DMS114 treated with DMSO at 0.1 percent for 48 hours (cell line): ENCODE results near the gene NAGA.

Experiments
- DNase-seq: peaks from one replicate; lab custom pipeline; 2025; ENCODE audit not compliant: unreplicated experiment; lab: John Stamatoyannopoulos, UW

Gene NAGA

DNA sequence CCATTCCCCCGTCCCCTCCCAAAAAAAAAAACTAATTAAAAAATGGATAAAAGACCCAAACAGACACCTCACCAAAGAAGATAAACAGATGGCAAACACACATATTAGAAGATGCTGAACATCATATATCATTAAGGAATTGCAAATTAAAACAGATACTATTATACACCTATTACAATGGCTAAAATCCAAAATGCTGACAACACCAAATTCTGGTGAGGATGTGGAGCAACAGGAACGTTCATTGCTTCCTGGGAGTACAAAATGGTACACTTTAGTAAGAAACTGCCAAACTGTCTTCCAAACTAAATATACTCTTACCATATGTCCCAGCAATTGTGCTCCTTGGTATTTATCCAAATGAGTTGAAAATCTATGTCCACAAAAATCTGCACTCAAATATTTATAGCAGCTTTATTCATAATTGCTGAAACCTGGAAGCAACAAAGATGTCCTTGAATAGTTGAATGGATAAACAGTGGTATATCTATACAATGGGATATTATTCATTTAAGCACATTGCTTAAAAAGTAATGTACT, 19.9 kb downstream of the NAGA start:
- no peak for DNase-seq

- no peak for DNase-seq
These were observed 28.8 kb downstream of the NAGA start for GRCh38 chr22:42041784-42042183.

DNA sequence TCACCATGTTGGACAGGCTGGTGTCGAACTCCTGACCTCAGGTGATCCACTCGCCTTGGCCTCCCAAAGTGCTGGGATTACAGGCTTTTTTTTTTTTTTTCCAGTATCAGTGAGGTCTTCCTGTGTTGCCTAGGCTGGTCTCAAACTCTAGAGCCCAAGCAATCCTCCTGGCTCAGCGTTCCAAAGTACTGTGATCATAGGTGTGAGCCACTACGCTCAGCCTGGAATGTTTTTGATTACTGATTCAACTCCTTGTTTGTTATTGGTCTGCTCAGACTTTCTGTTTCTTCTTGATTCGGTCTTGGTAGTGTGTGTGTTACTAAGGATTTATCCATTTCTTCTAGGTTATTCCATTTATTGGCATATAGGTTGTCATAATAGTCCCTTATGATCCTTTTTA, 31.3 kb downstream of the NAGA start:
- no peak for DNase-seq

DNA sequence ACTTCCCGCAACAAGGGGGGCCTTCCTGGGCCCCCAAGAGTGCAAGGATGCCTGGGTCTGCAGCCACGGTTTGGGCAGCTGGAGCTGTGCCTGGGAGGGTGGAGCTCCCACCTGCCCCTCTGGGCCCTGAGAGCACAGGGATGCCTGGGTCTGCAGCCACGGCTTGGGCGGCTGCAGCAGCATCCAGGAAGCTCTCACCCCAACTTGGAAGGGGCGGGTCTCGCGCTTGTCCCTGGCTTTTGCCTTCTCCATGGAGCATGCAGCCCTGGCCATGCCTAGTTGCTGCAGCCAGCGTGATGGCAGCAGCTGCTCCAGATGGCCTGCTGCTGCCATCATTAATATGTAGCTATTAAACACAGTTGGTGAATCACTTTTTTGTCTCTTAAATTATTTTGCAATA, 35.4 kb downstream of the NAGA start:
- no peak for DNase-seq

- no peak for DNase-seq
These were observed 37.1 kb downstream of the NAGA start for GRCh38 chr22:42033263-42034181.

GRCh38 chr22:42026705-42027104, 43.9 kb downstream of the NAGA start:
- DNase-seq = no peak

- DNase-seq = no peak
These were observed 45.2 kb downstream of the NAGA start for GRCh38 chr22:42025421-42025820.

- DNase-seq = no peak
These were observed 48.3 kb downstream of the NAGA start for GRCh38 chr22:42022162-42022847.

GRCh38 chr22:42021571-42021970, 49.0 kb downstream of the NAGA start:
- DNase-seq = no peak

DNA sequence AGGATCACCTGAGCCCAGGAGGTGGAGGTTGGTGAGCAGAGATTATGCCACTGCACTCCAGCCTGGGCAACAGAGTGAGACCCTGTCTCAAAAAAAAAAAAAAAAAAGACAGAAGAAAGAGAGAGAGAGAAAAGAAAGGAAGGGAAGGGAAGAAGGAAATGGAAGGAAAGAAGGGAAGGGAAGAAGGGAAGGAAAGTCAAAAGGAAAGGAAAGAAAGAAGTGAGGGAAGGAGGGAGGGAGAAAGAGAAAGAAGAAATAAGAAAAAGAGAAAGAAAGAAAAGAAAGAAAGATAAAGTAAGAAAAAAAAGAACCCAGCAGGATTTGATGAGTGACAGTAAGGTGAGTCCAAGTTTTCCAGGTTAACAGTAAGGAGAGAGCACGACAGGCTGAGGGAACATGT, 52.4 kb downstream of the NAGA start:
- DNase-seq = no peak

DNA sequence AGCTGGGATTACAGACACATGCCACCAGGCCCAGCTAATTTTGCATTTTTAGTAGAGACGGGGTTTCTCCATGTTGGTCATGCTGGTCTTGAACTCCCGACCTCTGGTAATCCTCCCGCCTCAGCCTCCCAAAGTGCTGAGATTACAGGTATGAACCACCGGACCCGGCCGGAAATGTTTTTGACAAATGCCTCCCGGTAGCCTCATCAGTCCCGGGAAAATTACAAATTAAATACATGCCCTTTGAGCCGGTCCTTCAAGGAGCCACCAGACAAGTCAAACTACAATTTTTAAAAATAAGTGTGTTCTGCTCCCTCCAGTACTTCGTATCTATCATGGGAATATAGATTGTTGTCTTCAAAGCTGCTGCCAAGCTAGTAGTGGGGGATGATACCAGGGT, 54.5 kb downstream of the NAGA start:
- no peak for DNase-seq

DNA sequence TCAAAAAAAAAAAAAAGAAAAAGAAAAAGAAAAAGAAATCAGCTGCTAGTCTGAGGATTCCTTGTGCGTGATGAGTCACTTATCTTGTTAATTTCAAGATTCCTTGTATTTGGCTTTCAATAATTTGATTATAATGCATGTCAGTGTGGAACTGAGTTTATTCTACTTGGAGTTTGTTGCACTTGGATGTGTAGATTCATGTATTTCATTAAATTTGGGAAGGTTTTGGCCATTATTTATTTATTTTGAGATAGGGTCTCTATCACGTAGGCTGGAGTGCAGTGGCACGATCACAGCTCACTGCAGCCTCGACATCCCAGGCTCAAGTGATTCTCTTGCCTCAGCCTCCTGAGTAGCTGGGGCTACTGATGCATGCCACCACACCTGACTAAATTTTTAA, 57.2 kb downstream of the NAGA start:
- no peak for DNase-seq

DNA sequence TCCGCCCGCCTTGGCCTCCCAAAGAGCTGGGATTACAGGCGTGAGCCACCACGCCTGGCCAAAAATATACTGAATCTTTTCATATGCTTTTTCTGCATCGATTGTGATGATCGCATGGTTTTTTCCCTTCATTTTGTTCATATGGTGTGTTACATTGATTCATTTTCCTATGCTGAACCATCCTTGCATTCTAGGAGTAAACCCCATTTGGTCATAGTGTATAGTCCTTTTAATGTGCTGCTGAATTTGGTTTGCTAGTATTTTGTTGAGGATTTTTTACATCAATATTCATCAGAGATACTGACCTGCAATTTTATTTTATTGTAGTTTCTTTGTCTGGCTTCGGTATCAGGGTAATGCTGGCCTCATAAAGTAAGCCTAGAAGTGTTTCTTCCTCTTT, 59.8 kb downstream of the NAGA start:
- DNase-seq = no peak
